ENCODE data around the gene SH2D3A. TPM values are rescaled to one million over a fixed set of nuclear protein-coding genes. Genes with fewer than 3 reads are reported as not detected.

Gene SH2D3A
- total and polyA plus RNA-seq, 2 donors (not counting 3 experiments of a cell fraction or from before 2014, with no cell fraction given) = 0.04 to 0.53 TPM

DNA sequence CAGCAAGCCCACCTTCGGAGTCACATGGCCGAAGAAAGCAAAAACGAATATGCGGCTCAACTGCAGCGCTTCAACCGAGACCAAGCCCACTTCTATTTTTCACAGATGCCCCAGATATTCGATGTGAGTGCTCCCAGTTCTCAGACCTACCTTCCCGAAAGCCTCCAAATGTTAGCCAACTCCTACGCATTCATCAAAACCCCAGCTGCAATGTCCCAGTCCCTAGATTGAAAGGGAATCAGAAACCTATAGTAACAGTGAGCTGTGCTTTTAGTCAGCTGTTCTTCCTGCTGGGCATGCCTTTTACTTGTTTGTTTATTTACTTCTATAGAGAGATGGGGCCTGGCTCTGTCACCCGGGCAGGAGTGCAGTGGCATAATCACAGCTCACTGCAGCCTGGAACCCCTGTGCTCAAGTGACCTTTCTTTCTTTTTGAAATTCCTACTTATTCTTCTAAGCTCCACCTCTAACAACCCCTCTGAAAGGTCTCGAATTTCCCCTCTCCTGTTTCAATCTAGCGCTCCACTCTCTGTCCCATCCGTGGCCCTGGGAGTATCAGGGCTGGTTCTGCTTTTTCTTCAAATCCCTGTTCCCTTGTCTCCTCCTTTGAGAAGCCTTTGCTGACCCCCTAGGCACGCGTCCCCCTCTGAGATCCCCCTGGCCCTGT is 23.4 kb downstream of the SH2D3A start:
- H3K27me3 ChIP-seq (ENCODE audit: control insufficient read depth in 2 of 2, insufficient read depth in 2 of 2, low read length in 2 of 2) = no peaks in the 10 kb centered on the region
- peaks cover 37% of the 10 kb centered on the region for H3K79me2 ChIP-seq (ENCODE audit: control insufficient read depth, insufficient read depth, low read length)
- no peak overlapping the region for H3K9ac ChIP-seq (replicated peaks; ENCODE audit: extremely low read depth, insufficient read depth, low read length)
- H3K36me3 ChIP-seq (ENCODE audit: control insufficient read depth in 2 of 2, extremely low read depth in 1 of 2, insufficient read depth in 2 of 2, low read length in 2 of 2) = peaks cover 7 to 30% of the 10 kb centered on the region in 2 experiments
- no peaks in the 10 kb centered on the region for H3K9me1 ChIP-seq (replicated peaks; ENCODE audit: control insufficient read depth, extremely low read depth, insufficient read depth, low read length)
- no peak for DNase-seq (ENCODE audit: low read depth, low spot score)
- ChIA-PET CTCF (interaction anchor here (1.4 to 1.5 kb wide), 3 partner anchors 60 to 227 kb away, joined by 4 to 6 read pairs (median 4); no protein-coding TSS in a partner anchor), POLR2A (no interaction called here)
- FAIRE-seq = no peak
- no peaks in the 10 kb centered on the region for H3K9me3 ChIP-seq (replicated peaks; ENCODE audit: control insufficient read depth, insufficient read depth, low read length)
- intact Hi-C loops (cut with micrococcal nuclease) = loop anchor here (5.0 kb wide), 1 partner anchor 1832 kb away; no protein-coding TSS in a partner anchor
- no peak overlapping the region for H3K4me2 ChIP-seq (ENCODE audit: insufficient read depth, low read length)
- dilution Hi-C loops (cut with MboI; ENCODE audit: extremely low pct_ligation_motif_present, low sequenced_read_pairs) = no loop called here
- TF ChIP-seq JUN (IDR thresholded peaks at IDR 0.05; ENCODE audit: borderline replicate concordance, insufficient read depth, insufficient read length, low read depth) (no peak), MYC (IDR thresholded peaks at IDR 0.05; ENCODE audit: low read depth, low read length) (no peak), POLR2AphosphoS5 (IDR thresholded peaks at IDR 0.05; ENCODE audit: insufficient read depth, low read depth, low read length) (no peak), GATA2 (IDR thresholded peaks at IDR 0.05; ENCODE audit: insufficient read depth, insufficient read length, low read depth, low read length) (no peak), POLR2A (IDR thresholded peaks at IDR 0.05; ENCODE audit: low read depth, low read length) (no peak), EZH2 (IDR thresholded peaks at IDR 0.05; ENCODE audit: borderline replicate concordance, low read depth, low read length, severe bottlenecking) (no peak), FOS (IDR thresholded peaks at IDR 0.05; ENCODE audit: borderline replicate concordance, insufficient read depth, low read length) (no peak)
- TF ChIP-seq, protein P1, sequence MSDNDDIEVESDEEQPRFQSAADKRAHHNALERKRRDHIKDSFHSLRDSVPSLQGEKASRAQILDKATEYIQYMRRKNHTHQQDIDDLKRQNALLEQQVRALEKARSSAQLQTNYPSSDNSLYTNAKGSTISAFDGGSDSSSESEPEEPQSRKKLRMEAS (IDR thresholded peaks at IDR 0.05; ENCODE audit: insufficient read depth, insufficient read length) = no peak
- H4K20me1 ChIP-seq (replicated peaks; ENCODE audit: control insufficient read depth, extremely low read depth, insufficient read depth, low read length) = no peaks in the 10 kb centered on the region
- no peak overlapping the region for H2AFZ ChIP-seq (ENCODE audit: low read depth, low read length)
- BruUV-seq (replicated peaks) = no TSS peak
- H3K4me1 ChIP-seq (ENCODE audit: control insufficient read depth, extremely low read depth, insufficient read depth, low read length) = peaks cover 30% of the 10 kb centered on the region
- no peak overlapping the region for H3K4me3 ChIP-seq (replicated peaks in 1 of 3; ENCODE audit: insufficient read depth in 1 of 3, low read depth in 1 of 3, low read length in 3 of 3)
- peak overlapping the region; percentile 66 for H3K27ac ChIP-seq (ENCODE audit: insufficient read depth, low read depth, low read length)
